T-cell (primary cell): ENCODE measurements around the gene EPB41L5. TPM values are rescaled to one million over a fixed set of nuclear protein-coding genes. Genes with fewer than 3 reads are reported as not detected.

Experiments
- ATAC-seq, 4 experiments: fragments of 200-7000 bp in 3 of 4; fragments of 150-1000 bp in 1 of 4; cut with Tn5 transposase; replicated peaks in 1 of 4; 1 replicate in 3 of 4; 2 replicates in 1 of 4; pipeline ENCODE4 v1.10.0; 2021; ENCODE audit warnings: moderate library complexity in 3 of 4, mild to moderate bottlenecking in 2 of 4, moderate number of reproducible peaks in 1 of 4
- CTCF ChIA-PET, 2 donors: fragments of 300-600 bp; sonication (Branson Sonifier 250); formaldehyde crosslinking; loops; one replicate each; lab custom pipeline; 2022; ENCODE audit warnings: antibody characterized with exemption in 2 of 2; lab: Charles Lee
- POLR2A ChIA-PET, 2 donors: fragments of 300-600 bp; sonication (Branson Sonifier 250); formaldehyde crosslinking; loops; one replicate each; lab custom pipeline; 2022; ENCODE audit warnings: antibody characterized with exemption in 2 of 2; lab: Charles Lee
- DNase-seq, 35 experiments: peaks; one replicate each; pipeline versions ENCODE4 v3.0.0 to v3.0.0-alpha.2; 2013 to 2023
- H3K27ac ChIP-seq: one replicate; pipeline ENCODE4 v1.5.1; 2013; ENCODE audit warnings: low read length
- H3K27me3 ChIP-seq, 2 experiments: replicated peaks in 1 of 2; 1 replicate in 1 of 2; 2 replicates in 1 of 2; pipeline versions ENCODE4 v1.6.1 to v1.7.0; 2013; ENCODE audit warnings: low read length in 1 of 2, mixed read lengths in 1 of 2; ENCODE audit not compliant: control insufficient read depth in 2 of 2, insufficient read depth in 2 of 2; ENCODE audit errors: extremely low read depth in 1 of 2
- H3K36me3 ChIP-seq, 2 donors: 1 replicate in 1 of 2; 2 replicates in 1 of 2; pipeline versions ENCODE4 v1.6.1 to v1.7.0; 2013; ENCODE audit warnings: low read length in 1 of 2; ENCODE audit not compliant: control insufficient read depth in 2 of 2, insufficient read depth in 1 of 2; ENCODE audit errors: extremely low read depth in 1 of 2
- H3K4me1 ChIP-seq, 2 experiments: 1 replicate in 1 of 2; 2 replicates in 1 of 2; pipeline versions ENCODE4 v1.6.1 to v1.7.0; 2013; ENCODE audit warnings: low read length in 2 of 2, mixed read lengths in 1 of 2; ENCODE audit not compliant: insufficient read depth in 2 of 2, control insufficient read depth in 1 of 2; ENCODE audit errors: extremely low read depth in 1 of 2
- H3K4me3 ChIP-seq, 2 donors: 1 replicate in 1 of 2; 2 replicates in 1 of 2; pipeline versions ENCODE4 v1.5.1 to v1.7.0; 2013; ENCODE audit warnings: mild to moderate bottlenecking in 2 of 2, low read length in 1 of 2, moderate library complexity in 1 of 2; ENCODE audit not compliant: control insufficient read depth in 1 of 2; ENCODE audit errors: extremely low read depth in 1 of 2
- H3K9me3 ChIP-seq: 2 replicates; pipeline ENCODE4 v1.7.0; 2013
- H3K27ac Mint-ChIP-seq, 2 donors: one replicate each; pipeline ENCODE4 v1.8.0; 2020 to 2021; ENCODE audit warnings: mild to moderate bottlenecking in 2 of 2, mixed read lengths in 2 of 2
- H3K27me3 Mint-ChIP-seq, 2 donors: one replicate each; pipeline ENCODE4 v1.8.0; 2021 to 2022; ENCODE audit warnings: mixed read lengths in 2 of 2
- H3K36me3 Mint-ChIP-seq: one replicate; pipeline ENCODE4 v1.8.0; 2021; ENCODE audit warnings: mixed read lengths
- H3K4me1 Mint-ChIP-seq, 3 donors: one replicate each; pipeline ENCODE4 v1.8.0; 2020 to 2022; ENCODE audit warnings: mixed read lengths in 3 of 3, mild to moderate bottlenecking in 1 of 3
- H3K4me3 Mint-ChIP-seq, 3 donors: one replicate each; pipeline ENCODE4 v1.8.0; 2020 to 2022; ENCODE audit warnings: mild to moderate bottlenecking in 3 of 3, mixed read lengths in 3 of 3, moderate library complexity in 3 of 3
- H3K9me3 Mint-ChIP-seq, 3 donors: one replicate each; pipeline ENCODE4 v1.8.0; 2020 to 2022; ENCODE audit warnings: mixed read lengths in 3 of 3
- WGBS: methylation state at CpG from one replicate; pipeline ENCODE4 v1.1.5; 2013; ENCODE audit warnings: missing lambda C conversion rate; ENCODE audit not compliant: insufficient coverage; 5-methylcytosine and 5-hydroxymethylcytosine counted together
- total RNA-seq, 35 experiments: library from RNA in 6 of 35; stranded (reverse) in 6 of 35; fragments of 120-200 nt in 1 of 35; gene quantifications; one replicate each; pipeline versions ENCODE4 v1.2.1 to v1.2.4 and lab custom pipeline; 2013 to 2026

Gene EPB41L5
- total RNA-seq, 5 donors from 2014 or later (not counting 1 experiment from before 2014, with no cell fraction given) = 5.6 to 7.9 (median 6.0) TPM

DNA sequence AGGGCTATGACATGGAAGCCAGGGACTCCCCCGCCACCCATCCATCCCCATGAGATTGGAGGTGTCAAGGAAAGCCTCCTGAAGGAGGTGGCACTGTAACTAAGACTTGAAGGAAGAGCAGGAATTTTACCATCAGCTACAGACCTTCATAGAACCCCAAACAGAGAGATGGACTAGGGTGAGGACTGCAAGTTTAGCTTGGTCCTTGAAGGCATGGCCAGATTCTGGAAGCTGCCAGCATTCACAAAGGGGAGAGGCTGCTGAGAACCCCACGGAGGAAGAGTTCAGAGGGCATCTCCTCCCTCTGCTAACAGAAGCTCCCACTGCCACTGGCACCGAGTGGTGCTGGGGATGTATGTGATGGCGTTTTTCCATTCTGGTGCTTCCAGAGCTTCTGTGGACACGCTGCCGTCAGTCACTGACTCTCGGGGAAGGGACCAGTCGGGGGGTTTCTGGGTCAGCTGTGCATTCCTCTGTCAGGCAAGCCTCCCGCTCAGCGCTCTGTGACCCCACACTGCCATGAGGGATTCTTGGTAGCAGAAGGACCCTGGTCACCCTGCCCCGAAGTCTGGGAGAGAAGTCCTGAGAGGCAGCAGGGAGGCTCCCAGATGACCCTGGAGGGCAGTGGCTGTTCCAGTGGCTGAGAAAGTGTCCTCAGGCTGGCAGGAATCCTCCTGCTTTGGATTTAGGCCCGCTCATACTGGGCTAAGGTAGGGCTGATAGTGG lies 192.2 kb downstream of the EPB41L5 start:
- Histone ChIP-seq H3K4me3 (no peak overlapping the region), H3K4me1 (peaks cover 0 to 10% of the 10 kb centered on the region in 2 experiments), H3K36me3 (no peaks in the 10 kb centered on the region), H3K27ac (no peak overlapping the region), H3K27me3 (no peaks in the 10 kb centered on the region), H3K9me3 (no peaks in the 10 kb centered on the region)
- ChIA-PET CTCF (no interaction called here), POLR2A (no interaction called here)
- no peaks in the 10 kb centered on the region for H3K27me3 Mint-ChIP-seq
- no peak overlapping the region for H3K4me3 Mint-ChIP-seq
- WGBS = 96% methylated on average over 3 of the region's 12 CpGs
- DNase-seq = no peak
- H3K36me3 Mint-ChIP-seq = no peaks in the 10 kb centered on the region
- no peaks in the 10 kb centered on the region for H3K9me3 Mint-ChIP-seq
- peaks cover 0 to 6% (median 4%) of the 10 kb centered on the region in 3 donors for H3K4me1 Mint-ChIP-seq
- H3K27ac Mint-ChIP-seq = no peak overlapping the region
- no peak for ATAC-seq

DNA sequence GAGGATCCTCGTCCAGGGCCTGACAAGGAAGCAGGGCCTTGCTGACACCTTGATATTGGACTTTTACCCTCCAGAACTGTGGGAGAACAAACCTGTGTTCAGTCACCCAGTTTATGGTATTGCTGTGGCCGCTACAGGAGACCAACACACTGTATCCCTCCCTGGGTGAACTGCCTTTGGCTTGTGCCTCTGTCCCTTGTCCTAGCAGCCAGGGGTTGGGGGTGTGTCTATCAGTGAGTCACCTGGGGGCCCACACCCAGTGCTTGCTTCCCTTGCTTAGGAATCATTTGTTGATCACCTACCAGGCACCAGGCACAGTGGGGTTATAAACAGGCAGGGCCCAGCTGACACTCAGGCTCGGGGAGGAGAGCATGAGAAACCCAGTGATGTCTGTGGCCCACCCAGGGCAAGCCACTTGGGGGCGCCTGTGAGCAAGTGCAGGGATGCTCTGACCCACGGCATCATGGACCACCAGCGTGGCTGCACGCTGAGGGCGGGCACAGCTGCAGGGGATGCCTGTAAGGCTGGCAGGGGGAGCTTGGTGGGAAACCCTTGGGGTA lies 193.2 kb downstream of the EPB41L5 start:
- DNase-seq (peak in 5 of 35 experiments; percentile 17 to 39 (median 23)), ATAC-seq (peak in 2 of 4 experiments; percentile 33 to 38)
- ChIA-PET CTCF (no interaction called here), POLR2A (no interaction called here)
- Mint-ChIP-seq H3K9me3 (no peaks in the 10 kb centered on the region), H3K4me1 (peaks cover 0 to 6% (median 4%) of the 10 kb centered on the region in 3 donors), H3K4me3 (no peak overlapping the region), H3K27me3 (no peaks in the 10 kb centered on the region), H3K36me3 (no peaks in the 10 kb centered on the region), H3K27ac (no peak overlapping the region)
- WGBS = 61% methylated on average over 7 of the region's 8 CpGs
- Histone ChIP-seq H3K36me3 (no peaks in the 10 kb centered on the region), H3K9me3 (no peaks in the 10 kb centered on the region), H3K27ac (no peak overlapping the region), H3K27me3 (no peaks in the 10 kb centered on the region), H3K4me3 (no peak overlapping the region), H3K4me1 (peaks cover 0 to 15% of the 10 kb centered on the region in 2 experiments)

DNA sequence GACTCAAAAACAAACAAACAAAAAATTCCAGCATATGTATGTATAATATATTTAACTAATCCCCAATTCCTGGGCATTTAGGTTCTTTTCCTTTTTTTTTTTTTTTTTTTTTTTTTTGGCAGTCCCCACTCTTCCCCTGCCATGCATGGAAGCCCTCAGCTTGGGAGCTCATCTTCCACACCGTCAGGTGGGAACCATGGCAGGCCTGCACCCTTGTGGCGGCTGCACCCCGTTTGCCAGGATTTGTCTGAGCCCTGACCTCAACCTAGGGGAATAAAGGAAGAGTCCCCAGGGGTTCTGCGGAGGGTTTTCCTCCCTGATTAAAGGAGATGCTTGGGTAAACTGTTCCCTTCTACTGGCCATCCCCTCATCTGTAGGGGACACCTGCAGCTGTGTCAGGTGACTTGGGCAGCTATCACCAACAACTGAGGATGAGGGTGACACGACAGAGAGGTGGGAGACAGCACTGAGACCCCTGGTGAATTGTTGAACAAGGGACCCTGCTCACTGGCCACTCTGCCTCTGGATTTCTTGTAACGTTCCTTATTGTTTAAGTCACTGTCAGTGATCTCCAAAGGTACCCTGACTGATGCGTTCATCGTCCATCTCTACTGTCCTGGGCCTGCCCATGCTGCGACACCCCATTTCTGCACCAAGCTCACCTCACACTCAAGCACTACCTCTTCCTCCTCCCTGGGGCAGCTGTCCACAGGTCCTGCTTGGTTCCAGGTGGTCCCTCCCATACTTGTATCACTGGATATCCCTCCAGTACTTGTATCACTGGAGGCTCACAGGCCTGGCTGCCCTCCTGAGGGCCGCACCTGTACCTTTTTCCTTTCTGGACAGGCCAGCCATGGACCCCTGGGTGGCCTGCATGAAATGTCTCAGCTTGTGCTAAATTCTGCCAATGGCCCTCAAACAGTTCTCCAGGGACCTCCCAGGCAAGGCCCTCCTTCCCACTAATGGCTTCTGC lies 195.8 kb downstream of the EPB41L5 start:
- no peak overlapping the region for H3K27ac ChIP-seq

DNA sequence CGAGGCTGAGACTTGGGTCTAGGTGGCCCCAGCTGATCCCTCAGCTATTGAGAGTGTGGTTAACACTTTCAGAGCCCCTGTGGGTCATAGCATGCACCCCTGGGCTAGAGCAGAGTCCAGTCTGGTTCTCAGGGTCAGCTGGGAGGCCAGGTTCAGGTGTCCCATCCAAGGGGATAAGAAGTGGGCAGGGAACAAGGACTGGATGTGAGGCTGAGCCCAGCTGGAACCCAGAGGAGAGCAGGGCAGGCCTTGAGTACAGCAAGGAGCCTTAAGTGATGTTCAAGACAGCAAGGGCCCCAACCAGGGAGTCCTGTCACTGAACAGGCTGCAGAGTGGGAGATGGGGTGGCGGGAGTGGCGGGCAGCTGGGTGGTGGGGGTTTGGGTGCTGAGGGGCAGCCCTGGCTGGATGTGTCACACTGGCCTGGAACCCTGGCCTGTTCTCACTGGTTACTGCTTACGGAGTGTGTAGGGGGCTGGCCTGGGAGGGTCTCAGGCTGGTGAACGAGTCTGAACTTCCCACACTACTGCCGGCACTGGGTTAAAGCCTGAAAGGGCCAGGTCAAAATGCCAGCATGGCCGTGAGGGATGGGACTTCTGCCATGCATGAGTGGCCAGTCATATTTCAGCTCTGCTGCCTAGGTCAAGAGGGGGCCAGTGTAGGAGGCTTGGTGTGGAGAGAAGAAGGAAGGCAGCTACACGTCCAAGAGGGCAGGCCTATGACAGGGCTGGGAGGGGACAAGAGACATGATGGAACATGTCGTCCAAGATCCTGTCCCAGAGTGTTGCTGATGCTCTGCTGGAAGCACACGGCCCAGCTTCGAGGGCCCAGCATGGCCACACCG lies 196.8 kb downstream of the EPB41L5 start:
- Mint-ChIP-seq H3K4me1 (peaks cover 0 to 6% (median 6%) of the 10 kb centered on the region in 3 donors), H3K27ac (peak overlapping the region; percentile 60 to 83), H3K4me3 (no peak overlapping the region), H3K27me3 (no peaks in the 10 kb centered on the region), H3K36me3 (peaks cover 3% of the 10 kb centered on the region), H3K9me3 (no peaks in the 10 kb centered on the region)
- H3K27me3 ChIP-seq = no peaks in the 10 kb centered on the region
- H3K27ac ChIP-seq = peak overlapping the region; percentile 40
- H3K36me3 ChIP-seq = no peaks in the 10 kb centered on the region
- H3K4me3 ChIP-seq = no peak overlapping the region
- ChIA-PET POLR2A (no interaction called here), CTCF (no interaction called here)
- no peaks in the 10 kb centered on the region for H3K9me3 ChIP-seq
- no peak for DNase-seq
- WGBS = 81% methylated on average over 7 of the region's 12 CpGs
- peaks cover 0 to 15% of the 10 kb centered on the region in 2 experiments for H3K4me1 ChIP-seq
- peak in 2 of 4 experiments; percentile 17 to 38 for ATAC-seq

More for the DNA sequence above, 195.8 kb downstream of the EPB41L5 start:
- Mint-ChIP-seq H3K4me1 (peaks cover 0 to 6% (median 6%) of the 10 kb centered on the region in 3 donors), H3K4me3 (no peak overlapping the region), H3K36me3 (peaks cover 3% of the 10 kb centered on the region), H3K27me3 (no peaks in the 10 kb centered on the region), H3K9me3 (no peaks in the 10 kb centered on the region), H3K27ac (no peak overlapping the region)
- 91% methylated on average over 6 of the region's 10 CpGs for WGBS
- no peaks in the 10 kb centered on the region for H3K36me3 ChIP-seq
- DNase-seq (no peak), ATAC-seq (no peak)
- POLR2A ChIA-PET = interaction anchor here in 1 of 2 donors (0.6 kb wide), 2 partner anchors 25 to 111 kb away, joined by 3 to 6 read pairs; no protein-coding TSS in a partner anchor
- no peak overlapping the region for H3K4me3 ChIP-seq
- CTCF ChIA-PET = interaction anchor here in 1 of 2 donors (0.7 kb wide), 1 partner anchor 555 kb away, joined by 6 read pairs; no protein-coding TSS in a partner anchor
- H3K4me1 ChIP-seq = peaks cover 0 to 15% of the 10 kb centered on the region in 2 experiments
- H3K9me3 ChIP-seq = no peaks in the 10 kb centered on the region
- H3K27me3 ChIP-seq = no peaks in the 10 kb centered on the region

DNA sequence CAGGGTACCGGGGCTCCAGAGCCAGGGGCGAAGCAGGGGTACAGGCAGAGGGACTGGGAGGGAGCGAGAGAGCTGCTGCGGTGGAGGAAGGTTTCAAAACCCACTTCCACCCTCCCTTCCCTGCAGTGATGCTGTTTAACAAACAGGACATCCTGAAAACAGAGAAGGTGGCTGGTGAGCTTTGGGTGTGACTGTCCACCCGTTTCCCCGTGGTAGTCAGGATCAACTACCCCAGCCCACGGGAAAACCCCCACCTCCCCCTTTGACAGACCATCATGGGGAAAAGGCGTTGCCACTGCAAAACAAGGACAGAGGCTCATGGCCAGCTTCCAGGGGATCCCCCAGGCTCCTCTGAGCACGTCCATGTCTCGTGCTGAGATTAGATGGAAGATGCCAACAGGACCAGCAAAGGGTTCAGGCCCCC lies 197.4 kb downstream of the EPB41L5 start:
- ATAC-seq (peak; percentile 63 to 83 (median 80)), DNase-seq (peak in 1 of 35 experiments; percentile 25)
- Histone ChIP-seq H3K4me3 (no peak overlapping the region), H3K36me3 (no peaks in the 10 kb centered on the region), H3K27me3 (no peaks in the 10 kb centered on the region), H3K27ac (peak overlapping the region; percentile 40), H3K9me3 (no peaks in the 10 kb centered on the region), H3K4me1 (peaks cover 0 to 15% of the 10 kb centered on the region in 2 experiments)
- Mint-ChIP-seq H3K4me1 (peaks cover 0 to 6% (median 6%) of the 10 kb centered on the region in 3 donors), H3K27ac (peak overlapping the region; percentile 61 to 83), H3K27me3 (no peaks in the 10 kb centered on the region), H3K4me3 (no peak overlapping the region), H3K36me3 (peaks cover 3% of the 10 kb centered on the region), H3K9me3 (no peaks in the 10 kb centered on the region)
- POLR2A ChIA-PET = no interaction called here
- CTCF ChIA-PET = no interaction called here
- 32% methylated on average over 4 of the region's 10 CpGs for WGBS
